ENCODE results near the gene C2orf68. TPM values are rescaled to one million over a fixed set of nuclear protein-coding genes. Genes with fewer than 3 reads are reported as not detected.

The C2orf68 gene
- total and polyA plus RNA-seq, 2 of the 13 experiments (the other 11 are each of a cell fraction or from before 2014, with no cell fraction given): 47.1 to 77.4 TPM

DNA sequence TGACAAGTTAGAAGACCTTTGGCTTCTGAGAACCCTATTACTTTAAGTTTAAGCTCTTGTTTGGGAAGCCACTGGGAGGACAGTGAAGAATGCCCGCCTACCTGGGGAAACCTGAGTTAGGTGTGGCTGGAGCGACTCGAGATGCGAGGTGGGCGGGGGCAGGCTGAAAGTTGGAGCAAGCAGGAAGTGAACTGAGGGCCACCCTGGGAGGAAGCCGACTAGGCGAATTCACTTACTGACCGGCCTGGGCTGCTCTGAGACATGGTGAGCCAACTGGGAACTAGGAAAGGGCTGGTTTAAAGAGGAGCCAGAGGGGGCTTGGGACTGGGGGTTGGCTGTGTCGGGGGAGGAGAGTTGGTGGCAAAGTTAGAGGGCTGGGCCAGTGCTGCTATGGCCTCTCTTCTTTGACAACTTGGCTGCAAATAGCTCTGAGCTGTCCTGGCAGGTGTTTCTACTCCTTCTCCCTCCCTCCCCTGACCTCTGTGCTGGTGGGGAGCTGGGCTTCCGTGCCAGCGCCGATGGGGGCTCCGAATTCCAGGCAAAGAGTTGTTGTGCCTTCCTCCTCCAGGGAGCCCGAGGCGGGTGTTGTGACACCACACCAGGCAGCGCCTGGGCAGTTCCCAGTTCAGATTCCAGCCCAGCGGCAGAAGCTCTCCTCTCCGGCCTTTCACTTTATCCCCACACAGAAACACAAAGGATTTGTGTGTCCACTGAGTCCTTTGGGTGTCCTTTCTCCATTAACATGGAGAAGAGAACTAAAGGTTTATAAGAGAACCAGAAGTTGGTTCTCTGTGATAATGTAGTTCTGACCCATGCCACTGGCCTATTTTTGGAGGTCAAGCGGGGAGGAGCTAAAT lies 34.3 kb downstream of the C2orf68 start, which contains the start of gene VAMP8 (continued):
- TF ChIP-seq, protein P1, sequence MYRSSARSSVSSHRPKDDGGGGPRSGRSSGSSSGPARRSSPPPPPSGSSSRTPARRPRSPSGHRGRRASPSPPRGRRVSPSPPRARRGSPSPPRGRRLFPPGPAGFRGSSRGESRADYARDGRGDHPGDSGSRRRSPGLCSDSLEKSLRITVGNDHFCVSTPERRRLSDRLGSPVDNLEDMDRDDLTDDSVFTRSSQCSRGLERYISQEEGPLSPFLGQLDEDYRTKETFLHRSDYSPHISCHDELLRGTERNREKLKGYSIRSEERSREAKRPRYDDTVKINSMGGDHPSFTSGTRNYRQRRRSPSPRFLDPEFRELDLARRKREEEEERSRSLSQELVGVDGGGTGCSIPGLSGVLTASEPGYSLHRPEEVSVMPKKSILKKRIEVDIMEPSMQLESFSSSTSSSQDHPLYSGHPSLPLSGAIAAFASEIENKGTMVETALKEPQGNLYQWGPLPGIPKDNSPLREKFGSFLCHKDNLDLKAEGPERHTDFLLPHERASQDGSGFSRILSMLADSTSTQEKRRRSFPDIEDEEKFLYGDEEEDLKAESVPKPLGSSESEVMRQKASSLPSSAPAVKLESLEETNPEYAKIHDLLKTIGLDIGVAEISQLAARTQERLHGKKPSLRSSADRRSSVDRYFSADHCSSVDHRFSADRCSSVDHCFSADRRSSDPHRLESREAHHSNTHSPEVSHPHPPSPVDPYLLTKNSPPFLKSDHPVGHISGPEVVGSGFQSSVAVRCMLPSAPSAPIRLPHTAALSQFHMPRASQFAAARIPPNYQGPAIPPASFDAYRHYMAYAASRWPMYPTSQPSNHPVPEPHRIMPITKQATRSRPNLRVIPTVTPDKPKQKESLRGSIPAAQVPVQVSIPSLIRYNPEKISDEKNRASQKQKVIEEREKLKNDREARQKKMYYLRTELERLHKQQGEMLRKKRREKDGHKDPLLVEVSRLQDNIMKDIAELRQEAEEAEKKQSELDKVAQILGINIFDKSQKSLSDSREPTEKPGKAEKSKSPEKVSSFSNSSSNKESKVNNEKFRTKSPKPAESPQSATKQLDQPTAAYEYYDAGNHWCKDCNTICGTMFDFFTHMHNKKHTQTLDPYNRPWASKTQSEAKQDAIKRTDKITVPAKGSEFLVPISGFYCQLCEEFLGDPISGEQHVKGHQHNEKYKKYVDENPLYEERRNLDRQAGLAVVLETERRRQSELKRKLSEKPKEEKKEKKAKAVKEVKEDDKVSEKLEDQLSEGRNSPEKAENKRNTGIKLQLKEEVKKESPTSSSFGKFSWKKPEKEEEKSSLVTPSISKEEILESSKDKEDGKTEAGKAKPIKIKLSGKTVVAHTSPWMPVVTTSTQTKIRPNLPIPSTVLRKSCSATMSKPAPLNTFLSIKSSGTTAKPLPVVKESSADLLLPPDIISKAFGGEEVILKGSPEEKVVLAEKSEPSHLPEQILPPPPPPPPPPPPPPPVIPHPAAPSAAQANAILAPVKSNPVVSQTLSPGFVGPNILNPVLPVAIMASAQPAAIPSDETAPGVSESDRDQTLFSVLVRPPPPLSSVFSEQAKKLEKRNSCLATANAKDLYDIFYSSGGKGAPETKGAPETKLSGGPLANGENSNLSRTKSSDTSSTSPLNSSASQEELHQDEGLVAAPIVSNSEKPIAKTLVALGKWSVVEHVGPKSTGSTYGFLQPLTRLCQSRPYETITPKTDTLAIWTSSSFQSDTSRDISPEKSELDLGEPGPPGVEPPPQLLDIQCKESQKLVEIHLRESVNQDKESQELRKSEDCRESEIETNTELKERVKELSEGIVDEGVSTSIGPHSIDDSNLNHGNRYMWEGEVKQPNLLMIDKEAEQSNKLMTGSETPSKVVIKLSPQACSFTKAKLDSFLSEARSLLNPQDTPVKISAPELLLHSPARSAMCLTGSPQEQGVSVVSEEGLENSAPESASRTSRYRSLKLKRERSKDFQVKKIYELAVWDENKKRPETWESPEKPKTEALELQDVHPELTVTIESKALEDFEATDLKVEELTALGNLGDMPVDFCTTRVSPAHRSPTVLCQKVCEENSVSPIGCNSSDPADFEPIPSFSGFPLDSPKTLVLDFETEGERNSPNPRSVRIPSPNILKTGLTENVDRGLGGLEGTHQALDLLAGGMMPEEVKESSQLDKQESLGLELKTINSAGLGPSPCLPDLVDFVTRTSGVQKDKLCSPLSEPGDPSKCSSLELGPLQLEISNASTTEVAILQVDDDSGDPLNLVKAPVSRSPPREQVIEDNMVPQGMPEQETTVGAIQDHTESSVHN (CRISPR knock-in tag; IDR thresholded peaks at IDR 0.05): no peak
- TF ChIP-seq ZNF788 (CRISPR knock-in tag; IDR thresholded peaks at IDR 0.05; ENCODE audit: borderline replicate concordance) (peak; percentile 49; the same call in 1 of the 2 replicates), ZNF577 (CRISPR knock-in tag; IDR thresholded peaks at IDR 0.05; ENCODE audit: borderline replicate concordance, low read depth) (no peak), ZNF24 (IDR thresholded peaks at IDR 0.05) (no peak), ZNF263 (CRISPR knock-in tag; IDR thresholded peaks at IDR 0.05) (no peak), KDM5B (CRISPR knock-in tag; IDR thresholded peaks at IDR 0.05; ENCODE audit: borderline replicate concordance) (no peak; the same call in 1 of the 2 replicates), NFKB2 (CRISPR knock-in tag; IDR thresholded peaks at IDR 0.05; ENCODE audit: borderline replicate concordance) (no peak), SP4 (CRISPR knock-in tag; IDR thresholded peaks at IDR 0.05) (peak; percentile 46; the same call in 1 of the 2 replicates), ZFP36 (IDR thresholded peaks at IDR 0.05; ENCODE audit: borderline replicate concordance, low read depth, low read length, partially characterized antibody) (peak; percentile 62), POGZ (CRISPR knock-in tag; IDR thresholded peaks at IDR 0.05) (peak; percentile 15; the same call in 1 of the 2 replicates), ZNF556 (CRISPR knock-in tag; IDR thresholded peaks at IDR 0.05; ENCODE audit: borderline replicate concordance) (0 out of 2 replicates have a peak, but pooled peaks have one; percentile 11), KDM4B (CRISPR knock-in tag; IDR thresholded peaks at IDR 0.05) (no peak), ZNF333 (CRISPR knock-in tag; IDR thresholded peaks at IDR 0.05; ENCODE audit: borderline replicate concordance) (no peak), HNRNPL (IDR thresholded peaks at IDR 0.05; ENCODE audit: low read depth, low read length) (no peak)
- TF ChIP-seq, protein P2, sequence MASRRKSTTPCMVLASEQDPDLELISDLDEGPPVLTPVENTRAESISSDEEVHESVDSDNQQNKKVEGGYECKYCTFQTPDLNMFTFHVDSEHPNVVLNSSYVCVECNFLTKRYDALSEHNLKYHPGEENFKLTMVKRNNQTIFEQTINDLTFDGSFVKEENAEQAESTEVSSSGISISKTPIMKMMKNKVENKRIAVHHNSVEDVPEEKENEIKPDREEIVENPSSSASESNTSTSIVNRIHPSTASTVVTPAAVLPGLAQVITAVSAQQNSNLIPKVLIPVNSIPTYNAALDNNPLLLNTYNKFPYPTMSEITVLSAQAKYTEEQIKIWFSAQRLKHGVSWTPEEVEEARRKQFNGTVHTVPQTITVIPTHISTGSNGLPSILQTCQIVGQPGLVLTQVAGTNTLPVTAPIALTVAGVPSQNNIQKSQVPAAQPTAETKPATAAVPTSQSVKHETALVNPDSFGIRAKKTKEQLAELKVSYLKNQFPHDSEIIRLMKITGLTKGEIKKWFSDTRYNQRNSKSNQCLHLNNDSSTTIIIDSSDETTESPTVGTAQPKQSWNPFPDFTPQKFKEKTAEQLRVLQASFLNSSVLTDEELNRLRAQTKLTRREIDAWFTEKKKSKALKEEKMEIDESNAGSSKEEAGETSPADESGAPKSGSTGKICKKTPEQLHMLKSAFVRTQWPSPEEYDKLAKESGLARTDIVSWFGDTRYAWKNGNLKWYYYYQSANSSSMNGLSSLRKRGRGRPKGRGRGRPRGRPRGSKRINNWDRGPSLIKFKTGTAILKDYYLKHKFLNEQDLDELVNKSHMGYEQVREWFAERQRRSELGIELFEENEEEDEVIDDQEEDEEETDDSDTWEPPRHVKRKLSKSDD (CRISPR knock-in tag; IDR thresholded peaks at IDR 0.05; ENCODE audit: low read depth): no peak
- TF ChIP-seq, protein P3, sequence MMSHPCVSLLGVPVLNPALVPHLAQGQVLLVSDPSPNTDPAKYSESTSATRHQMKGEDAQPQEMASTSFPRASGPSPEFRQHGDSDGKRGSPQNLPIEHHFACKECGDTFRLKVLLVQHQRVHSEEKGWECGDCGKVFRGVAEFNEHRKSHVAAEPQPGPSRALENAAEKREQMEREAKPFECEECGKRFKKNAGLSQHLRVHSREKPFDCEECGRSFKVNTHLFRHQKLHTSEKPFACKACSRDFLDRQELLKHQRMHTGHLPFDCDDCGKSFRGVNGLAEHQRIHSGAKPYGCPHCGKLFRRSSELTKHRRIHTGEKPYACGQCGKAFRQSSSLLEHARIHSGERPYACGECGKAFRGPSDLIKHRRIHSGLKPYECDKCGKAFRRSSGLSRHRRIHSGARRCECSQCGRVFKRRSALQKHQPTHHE (CRISPR knock-in tag; IDR thresholded peaks at IDR 0.05; ENCODE audit: borderline replicate concordance): no peak
